Gastroesophageal sphincter (tissue), 3 donors: ENCODE data around the gene PDZD8.

Source experiments
- EP300 ChIP-seq: sonication (generic); formaldehyde crosslinking; IDR thresholded peaks from one replicate; pipeline ENCODE4 v1.6.1; 2017; ENCODE audit warnings: antibody characterized with exemption, mild to moderate bottlenecking
- POLR2A ChIP-seq, 2 donors: fragments of 450-650 bp; IDR thresholded peaks; one replicate each; pipeline ENCODE4 v1.6.1; 2017; ENCODE audit warnings: antibody characterized with exemption in 2 of 2, mild to moderate bottlenecking in 2 of 2, moderate library complexity in 1 of 2
- TF ChIP-seq, protein P1 (sequence below), 4 experiments: fragments of 200-600 bp in 2 of 4; fragments of 450-650 bp in 2 of 4; sonication (generic) in 1 of 4; IDR thresholded peaks; one replicate each; pipeline ENCODE4 v1.5.1; 2017 to 2019; ENCODE audit warnings: antibody characterized with exemption in 4 of 4, mild to moderate bottlenecking in 2 of 4, moderate library complexity in 2 of 4

GRCh38 chr10:117352724-117353123, 22.5 kb downstream of the PDZD8 start:
- TF ChIP-seq, protein P1, sequence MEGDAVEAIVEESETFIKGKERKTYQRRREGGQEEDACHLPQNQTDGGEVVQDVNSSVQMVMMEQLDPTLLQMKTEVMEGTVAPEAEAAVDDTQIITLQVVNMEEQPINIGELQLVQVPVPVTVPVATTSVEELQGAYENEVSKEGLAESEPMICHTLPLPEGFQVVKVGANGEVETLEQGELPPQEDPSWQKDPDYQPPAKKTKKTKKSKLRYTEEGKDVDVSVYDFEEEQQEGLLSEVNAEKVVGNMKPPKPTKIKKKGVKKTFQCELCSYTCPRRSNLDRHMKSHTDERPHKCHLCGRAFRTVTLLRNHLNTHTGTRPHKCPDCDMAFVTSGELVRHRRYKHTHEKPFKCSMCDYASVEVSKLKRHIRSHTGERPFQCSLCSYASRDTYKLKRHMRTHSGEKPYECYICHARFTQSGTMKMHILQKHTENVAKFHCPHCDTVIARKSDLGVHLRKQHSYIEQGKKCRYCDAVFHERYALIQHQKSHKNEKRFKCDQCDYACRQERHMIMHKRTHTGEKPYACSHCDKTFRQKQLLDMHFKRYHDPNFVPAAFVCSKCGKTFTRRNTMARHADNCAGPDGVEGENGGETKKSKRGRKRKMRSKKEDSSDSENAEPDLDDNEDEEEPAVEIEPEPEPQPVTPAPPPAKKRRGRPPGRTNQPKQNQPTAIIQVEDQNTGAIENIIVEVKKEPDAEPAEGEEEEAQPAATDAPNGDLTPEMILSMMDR (IDR thresholded peaks at IDR 0.05) = no peak
- no peak for TF ChIP-seq POLR2A (IDR thresholded peaks at IDR 0.05)
- TF ChIP-seq EP300 = no peak
